ENCODE data around the gene TOX2. TPM values are rescaled to one million over a fixed set of nuclear protein-coding genes. Genes with fewer than 3 reads are reported as not detected.

Gene TOX2
- total RNA-seq, 2 donors from 2014 or later = 2.4 to 3.4 TPM

GRCh38 chr20:44050925-44051660, 136.4 kb downstream of the TOX2 start:
- H3K9me3 ChIP-seq (ENCODE audit: control insufficient read depth, low read length) = no peaks in the 10 kb centered on the region
- H3K9ac ChIP-seq (ENCODE audit: extremely low read depth, low read length, poor library complexity, severe bottlenecking) = no peak overlapping the region
- Mint-ChIP-seq H3K4me1 (no peaks in the 10 kb centered on the region), H3K4me3 (no peak overlapping the region), H3K36me3 (ENCODE audit: low read depth) (no peaks in the 10 kb centered on the region), H3K27me3 (ENCODE audit: insufficient read depth) (no peaks in the 10 kb centered on the region), H3K9me3 (no peaks in the 10 kb centered on the region), H3K27ac (no peak overlapping the region)
- H3K27ac ChIP-seq (ENCODE audit: low read depth, low read length) = no peak overlapping the region
- H3K4me1 ChIP-seq (ENCODE audit: control insufficient read depth, insufficient read depth, low read length) = no peaks in the 10 kb centered on the region
- no peaks in the 10 kb centered on the region for H3K36me3 ChIP-seq (ENCODE audit: control insufficient read depth, insufficient read depth, low read length)
- H3K27me3 ChIP-seq (ENCODE audit: control insufficient read depth, insufficient read depth, low read length, poor library complexity, severe bottlenecking) = no peaks in the 10 kb centered on the region
- no peak overlapping the region for H3K4me3 ChIP-seq (ENCODE audit: low read length)
- WGBS, 2 experiments (ENCODE audit: insufficient coverage in 1 of 2, insufficient read length in 1 of 2) = 88 to 93% methylated on average over 11 to 25 of the region's 25 CpGs
- DNase-seq = no peak
- TF ChIP-seq, protein P1, sequence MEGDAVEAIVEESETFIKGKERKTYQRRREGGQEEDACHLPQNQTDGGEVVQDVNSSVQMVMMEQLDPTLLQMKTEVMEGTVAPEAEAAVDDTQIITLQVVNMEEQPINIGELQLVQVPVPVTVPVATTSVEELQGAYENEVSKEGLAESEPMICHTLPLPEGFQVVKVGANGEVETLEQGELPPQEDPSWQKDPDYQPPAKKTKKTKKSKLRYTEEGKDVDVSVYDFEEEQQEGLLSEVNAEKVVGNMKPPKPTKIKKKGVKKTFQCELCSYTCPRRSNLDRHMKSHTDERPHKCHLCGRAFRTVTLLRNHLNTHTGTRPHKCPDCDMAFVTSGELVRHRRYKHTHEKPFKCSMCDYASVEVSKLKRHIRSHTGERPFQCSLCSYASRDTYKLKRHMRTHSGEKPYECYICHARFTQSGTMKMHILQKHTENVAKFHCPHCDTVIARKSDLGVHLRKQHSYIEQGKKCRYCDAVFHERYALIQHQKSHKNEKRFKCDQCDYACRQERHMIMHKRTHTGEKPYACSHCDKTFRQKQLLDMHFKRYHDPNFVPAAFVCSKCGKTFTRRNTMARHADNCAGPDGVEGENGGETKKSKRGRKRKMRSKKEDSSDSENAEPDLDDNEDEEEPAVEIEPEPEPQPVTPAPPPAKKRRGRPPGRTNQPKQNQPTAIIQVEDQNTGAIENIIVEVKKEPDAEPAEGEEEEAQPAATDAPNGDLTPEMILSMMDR (conservative IDR thresholded peaks at IDR 0.05) = no peak

GRCh38 chr20:44051661-44052000, 137.0 kb downstream of the TOX2 start:
- Histone ChIP-seq H3K4me3 (ENCODE audit: low read length) (no peak overlapping the region), H3K27ac (ENCODE audit: low read depth, low read length) (no peak overlapping the region), H3K9me3 (ENCODE audit: control insufficient read depth, low read length) (no peaks in the 10 kb centered on the region), H3K36me3 (ENCODE audit: control insufficient read depth, insufficient read depth, low read length) (no peaks in the 10 kb centered on the region), H3K9ac (ENCODE audit: extremely low read depth, low read length, poor library complexity, severe bottlenecking) (no peak overlapping the region), H3K4me1 (ENCODE audit: control insufficient read depth, insufficient read depth, low read length) (no peaks in the 10 kb centered on the region), H3K27me3 (ENCODE audit: control insufficient read depth, insufficient read depth, low read length, poor library complexity, severe bottlenecking) (no peaks in the 10 kb centered on the region)
- TF ChIP-seq, protein P1 (conservative IDR thresholded peaks at IDR 0.05) = no peak
- Mint-ChIP-seq H3K4me1 (no peaks in the 10 kb centered on the region), H3K36me3 (ENCODE audit: low read depth) (no peaks in the 10 kb centered on the region), H3K9me3 (no peaks in the 10 kb centered on the region), H3K27ac (no peak overlapping the region), H3K27me3 (ENCODE audit: insufficient read depth) (no peaks in the 10 kb centered on the region), H3K4me3 (no peak overlapping the region)
- 94% methylated on average over 8 to 9 of the region's 9 CpGs for WGBS, 2 experiments (ENCODE audit: insufficient coverage in 1 of 2, insufficient read length in 1 of 2)
- DNase-seq = peak; percentile 29

GRCh38 chr20:44052166-44052565, 137.5 kb downstream of the TOX2 start:
- no peaks in the 10 kb centered on the region for H3K9me3 ChIP-seq (ENCODE audit: control insufficient read depth, low read length)
- Mint-ChIP-seq H3K27ac (no peak overlapping the region), H3K27me3 (ENCODE audit: insufficient read depth) (no peaks in the 10 kb centered on the region), H3K4me3 (no peak overlapping the region), H3K36me3 (ENCODE audit: low read depth) (no peaks in the 10 kb centered on the region), H3K4me1 (no peaks in the 10 kb centered on the region), H3K9me3 (no peaks in the 10 kb centered on the region)
- TF ChIP-seq, protein P1 (conservative IDR thresholded peaks at IDR 0.05) = no peak
- H3K36me3 ChIP-seq (ENCODE audit: control insufficient read depth, insufficient read depth, low read length) = no peaks in the 10 kb centered on the region
- no peak overlapping the region for H3K27ac ChIP-seq (ENCODE audit: low read depth, low read length)
- H3K27me3 ChIP-seq (ENCODE audit: control insufficient read depth, insufficient read depth, low read length, poor library complexity, severe bottlenecking) = no peaks in the 10 kb centered on the region
- WGBS, 2 experiments (ENCODE audit: insufficient coverage in 1 of 2, insufficient read length in 1 of 2) = 77 to 100% methylated on average over 4 to 10 of the region's 10 CpGs
- H3K9ac ChIP-seq (ENCODE audit: extremely low read depth, low read length, poor library complexity, severe bottlenecking) = no peak overlapping the region
- H3K4me1 ChIP-seq (ENCODE audit: control insufficient read depth, insufficient read depth, low read length) = no peaks in the 10 kb centered on the region
- H3K4me3 ChIP-seq (ENCODE audit: low read length) = no peak overlapping the region
- peak; percentile 29 for DNase-seq
